Activated naive CD4-positive, alpha-beta T cell treated with anti-CD3 and anti-CD28 coated beads, Interleukin-2, amount 50 U/mL, for 24 hours (primary cell): Measurements from ENCODE around the gene SMAP2.

Experiments
- H3K27ac Mint-ChIP-seq: one replicate; pipeline ENCODE4 v1.8.0; 2021; ENCODE audit warnings: mild to moderate bottlenecking, mixed read lengths
- H3K27me3 Mint-ChIP-seq: one replicate; pipeline ENCODE4 v1.8.0; 2021; ENCODE audit warnings: mixed read lengths
- H3K36me3 Mint-ChIP-seq: one replicate; pipeline ENCODE4 v1.8.0; 2021; ENCODE audit warnings: mixed read lengths
- H3K4me1 Mint-ChIP-seq: one replicate; pipeline ENCODE4 v1.8.0; 2021; ENCODE audit warnings: mixed read lengths
- H3K4me3 Mint-ChIP-seq: one replicate; pipeline ENCODE4 v1.8.0; 2021; ENCODE audit warnings: mild to moderate bottlenecking, mixed read lengths
- H3K9me3 Mint-ChIP-seq: one replicate; pipeline ENCODE4 v1.8.0; 2021; ENCODE audit warnings: mixed read lengths

The SMAP2 gene

DNA sequence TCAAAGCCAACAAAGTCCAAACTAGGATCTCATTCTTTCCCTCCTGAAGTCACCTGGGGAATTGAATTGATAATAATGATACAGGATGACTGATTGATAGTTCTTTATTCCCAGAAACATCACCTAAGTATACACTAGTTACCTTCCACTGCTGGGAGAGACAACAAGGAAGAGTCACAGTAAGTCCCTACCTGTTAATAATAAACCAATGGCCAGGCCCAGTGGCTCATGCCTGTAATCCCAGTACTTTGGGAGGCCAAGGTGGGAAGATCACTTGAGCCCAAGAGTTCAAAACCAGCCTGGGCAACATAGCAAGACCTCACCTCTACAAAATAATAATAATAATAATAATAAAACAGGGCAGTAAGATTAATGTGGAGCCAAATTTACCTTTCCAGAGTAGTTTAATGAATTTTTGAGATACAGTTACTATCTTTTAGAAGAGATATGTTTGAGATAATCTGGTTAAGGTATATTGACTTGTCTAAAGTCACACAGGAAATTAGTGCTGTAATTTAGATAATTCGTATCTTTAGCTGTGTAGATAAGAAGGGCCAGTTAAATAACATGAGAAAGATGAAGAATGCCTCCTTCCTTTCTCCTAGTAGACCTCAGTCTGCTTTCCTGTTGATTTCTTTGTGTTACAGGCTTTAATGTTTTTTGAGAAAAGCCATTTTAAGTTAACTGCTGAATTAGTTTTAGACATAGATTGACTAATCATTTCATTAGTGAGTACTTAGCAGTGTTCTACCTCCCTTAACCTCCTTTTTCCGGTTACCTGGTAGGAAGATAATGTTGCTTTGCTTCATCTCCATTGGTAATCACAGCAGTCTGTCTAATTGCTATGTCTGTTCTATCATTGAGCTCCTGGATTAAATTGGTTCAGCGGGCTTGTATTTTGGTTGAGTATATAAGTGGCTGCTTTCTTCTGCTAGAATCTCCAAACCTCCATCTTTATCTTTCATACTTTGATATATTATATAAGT lies 22.0 kb downstream of the SMAP2 start:
- H3K9me3 Mint-ChIP-seq: peaks cover 7% of the 10 kb centered on the region

DNA sequence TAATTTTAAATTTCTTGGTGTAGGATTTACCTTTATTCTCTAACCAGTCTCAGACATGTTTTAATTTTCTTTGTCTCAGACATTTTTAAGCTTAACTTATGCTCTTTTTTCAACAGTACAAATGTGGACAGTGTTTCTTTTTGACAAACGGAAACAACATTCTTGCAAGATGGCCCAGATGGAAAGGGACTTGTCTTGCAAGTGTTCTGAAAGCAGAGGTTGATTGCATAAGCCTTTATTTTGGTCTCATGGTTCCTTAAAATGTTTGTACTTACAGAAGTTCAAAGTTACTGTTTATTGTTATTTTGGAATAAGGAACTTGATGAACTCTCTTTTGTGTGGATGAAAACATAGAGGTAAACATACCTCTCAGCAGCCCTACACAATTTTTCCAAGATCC lies 22.9 kb downstream of the SMAP2 start:
- Mint-ChIP-seq H3K36me3 (peaks cover 14% of the 10 kb centered on the region), H3K4me3 (no peak overlapping the region), H3K27me3 (no peaks in the 10 kb centered on the region), H3K4me1 (peaks cover 92% of the 10 kb centered on the region), H3K9me3 (peaks cover 7% of the 10 kb centered on the region), H3K27ac (peak overlapping the region; percentile 99)

More for the DNA sequence above, 22.0 kb downstream of the SMAP2 start:
- peak overlapping the region; percentile 99 for H3K27ac Mint-ChIP-seq
- H3K27me3 Mint-ChIP-seq: no peaks in the 10 kb centered on the region
- peak overlapping the region; percentile 81 for H3K4me3 Mint-ChIP-seq
- peaks cover 14% of the 10 kb centered on the region for H3K36me3 Mint-ChIP-seq
- H3K4me1 Mint-ChIP-seq: peaks cover 92% of the 10 kb centered on the region

DNA sequence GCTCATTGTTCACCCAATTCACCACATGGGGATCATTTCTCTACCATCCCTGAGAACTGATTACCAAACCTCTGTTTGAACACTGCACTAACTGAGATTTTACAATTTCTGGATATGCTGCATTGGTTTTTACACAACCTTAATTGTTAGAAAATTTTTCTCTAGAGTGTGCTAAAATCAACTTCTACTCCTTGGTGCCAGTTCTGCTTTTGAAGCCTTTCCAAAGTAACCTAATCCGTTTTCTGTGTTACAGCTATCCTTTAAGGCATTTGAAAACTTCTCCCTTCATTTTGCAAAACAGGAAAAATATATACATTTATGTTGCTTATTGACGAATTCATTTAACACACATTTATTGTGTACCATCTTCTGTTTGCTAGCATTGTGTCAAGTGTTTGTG lies 23.7 kb downstream of the SMAP2 start:
- Mint-ChIP-seq H3K27ac (peak overlapping the region; percentile 99), H3K4me3 (peak overlapping the region; percentile 55), H3K4me1 (peaks cover 92% of the 10 kb centered on the region), H3K36me3 (peaks cover 16% of the 10 kb centered on the region), H3K27me3 (no peaks in the 10 kb centered on the region), H3K9me3 (peaks cover 7% of the 10 kb centered on the region)

DNA sequence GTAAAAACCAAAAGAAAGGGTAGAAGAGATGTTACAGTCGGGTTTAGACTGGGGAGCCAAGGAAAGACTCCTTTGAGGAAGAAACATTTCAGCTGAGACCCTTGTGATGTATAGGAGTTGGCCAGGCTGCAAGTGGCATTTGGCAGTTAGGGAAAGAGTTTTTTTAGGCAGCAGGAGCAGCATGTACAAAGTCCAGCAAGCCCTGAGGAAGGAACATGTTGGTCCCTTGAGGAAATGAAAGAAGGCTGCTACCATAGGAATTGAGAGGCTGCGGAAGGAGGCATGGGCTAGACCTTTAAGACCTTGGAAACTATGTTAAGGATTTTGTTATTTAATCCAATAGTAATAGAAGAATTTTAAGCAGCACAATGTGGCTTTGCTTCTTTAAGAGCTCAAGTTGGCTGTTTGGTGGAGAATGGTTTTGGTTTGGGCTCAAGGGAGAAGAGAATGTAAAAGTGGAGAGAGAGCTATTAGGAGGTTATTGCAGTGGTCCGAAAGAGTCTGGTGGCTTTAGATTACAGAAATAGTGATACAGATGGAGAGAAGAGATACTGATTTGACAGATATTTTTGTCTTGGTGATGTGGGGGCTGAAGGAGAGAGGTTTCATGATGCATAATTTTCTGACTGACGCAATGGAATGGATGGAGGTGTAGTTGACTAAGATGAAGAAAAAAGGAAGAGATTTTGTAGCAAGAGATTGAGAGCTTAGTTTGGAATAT lies 26.6 kb downstream of the SMAP2 start:
- Mint-ChIP-seq H3K27ac (peak overlapping the region; percentile 74), H3K9me3 (peaks cover 4% of the 10 kb centered on the region), H3K4me1 (peaks cover 94% of the 10 kb centered on the region), H3K36me3 (peaks cover 9% of the 10 kb centered on the region), H3K4me3 (peak overlapping the region; percentile 61), H3K27me3 (no peaks in the 10 kb centered on the region)

DNA sequence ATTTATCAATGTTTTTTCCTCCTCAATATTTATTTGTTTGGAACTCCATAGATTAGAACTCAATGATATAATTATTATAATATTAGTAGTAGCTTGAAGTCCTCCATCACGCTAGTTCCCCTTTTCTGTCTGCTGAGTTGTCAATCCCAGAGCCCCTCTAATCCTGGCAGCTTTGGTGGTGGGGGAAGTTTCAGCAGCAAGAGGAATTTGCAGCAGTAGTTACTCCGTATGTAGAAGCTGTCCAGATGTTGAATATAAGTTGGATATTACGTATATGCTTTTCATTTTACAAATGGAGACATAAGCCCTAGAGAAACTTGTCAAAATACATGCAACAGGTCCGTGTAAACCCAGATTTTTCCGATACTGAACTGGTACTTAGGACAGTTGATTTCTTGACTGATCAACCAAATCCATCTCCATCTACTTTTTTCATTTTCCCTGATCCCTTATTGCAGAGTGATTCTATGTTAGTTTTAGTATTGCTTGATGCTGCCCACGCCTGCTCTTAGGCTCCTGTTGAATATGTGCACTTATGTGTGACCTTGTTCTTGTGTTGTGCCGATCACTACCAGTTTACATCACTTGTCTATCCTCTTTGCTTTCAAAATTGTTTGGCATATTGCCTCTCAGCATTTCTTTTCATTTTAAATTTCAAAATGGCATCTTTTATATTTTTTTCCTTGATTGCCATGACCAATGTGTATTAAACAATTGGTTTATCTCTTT lies 28.1 kb downstream of the SMAP2 start:
- H3K4me1 Mint-ChIP-seq: peaks cover 91% of the 10 kb centered on the region
- peak overlapping the region; percentile 91 for H3K27ac Mint-ChIP-seq
- no peaks in the 10 kb centered on the region for H3K9me3 Mint-ChIP-seq
- H3K36me3 Mint-ChIP-seq: peaks cover 9% of the 10 kb centered on the region
- H3K27me3 Mint-ChIP-seq: no peaks in the 10 kb centered on the region
- peak overlapping the region; percentile 37 for H3K4me3 Mint-ChIP-seq

DNA sequence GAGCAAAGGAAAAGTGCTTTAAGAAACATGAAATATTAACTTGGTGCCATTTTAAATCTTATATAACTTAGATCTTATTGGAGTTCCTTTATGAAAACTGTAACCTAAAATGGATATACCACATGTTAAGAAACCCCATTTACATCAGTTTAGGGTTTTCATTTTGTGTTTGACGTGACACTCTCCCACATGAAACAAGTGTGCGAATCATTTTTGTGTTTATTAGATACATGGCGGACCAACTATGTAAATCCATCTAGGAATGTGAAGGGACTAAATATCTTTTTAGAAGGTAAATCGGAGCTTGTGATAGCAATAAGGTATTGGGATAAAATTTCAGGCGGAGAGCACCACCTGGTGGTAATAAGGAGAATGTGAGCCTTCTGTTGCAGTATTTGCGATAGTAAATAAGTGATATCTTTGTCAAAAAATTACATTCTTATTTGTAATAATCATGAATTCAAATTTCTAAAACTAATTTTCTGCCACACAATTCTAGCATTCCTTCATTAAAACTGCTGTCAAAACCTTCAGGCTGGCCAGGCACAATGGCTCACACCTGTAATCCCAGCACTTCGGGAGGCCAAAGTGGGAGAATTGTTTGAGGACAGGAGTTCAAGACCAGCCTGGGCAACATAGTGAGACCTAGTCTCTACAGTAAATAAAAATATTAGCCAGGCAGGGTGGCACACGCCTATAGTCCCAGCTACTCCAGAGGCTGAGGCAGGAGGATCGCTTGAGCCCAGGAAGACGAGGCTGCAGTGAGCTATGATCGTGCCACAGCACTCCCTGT lies 31.3 kb downstream of the SMAP2 start:
- H3K27me3 Mint-ChIP-seq: no peaks in the 10 kb centered on the region
- H3K27ac Mint-ChIP-seq: peak overlapping the region; percentile 92
- peaks cover 82% of the 10 kb centered on the region for H3K4me1 Mint-ChIP-seq
- H3K9me3 Mint-ChIP-seq: no peaks in the 10 kb centered on the region
- H3K4me3 Mint-ChIP-seq: peak overlapping the region; percentile 65
- peaks cover 18% of the 10 kb centered on the region for H3K36me3 Mint-ChIP-seq

DNA sequence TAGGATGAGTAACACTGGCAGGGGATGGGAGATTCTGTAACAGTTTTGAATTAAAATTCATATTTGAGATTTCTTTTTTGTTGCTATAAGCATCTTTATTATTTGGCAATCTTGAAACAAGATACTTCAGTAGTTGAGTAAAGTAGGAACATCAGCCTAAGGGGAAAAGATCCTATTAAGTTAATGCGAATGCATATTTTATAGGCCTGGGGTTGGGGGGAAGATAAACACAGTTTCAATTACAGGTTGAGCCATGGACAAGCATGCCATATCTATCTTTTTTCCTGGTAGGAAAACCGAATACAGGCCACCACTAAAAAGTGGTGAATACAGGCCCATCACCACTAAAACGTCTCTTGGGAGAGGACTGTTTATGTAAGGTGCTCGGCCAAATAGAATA lies 32.3 kb downstream of the SMAP2 start:
- Mint-ChIP-seq H3K4me3 (peak overlapping the region; percentile 11), H3K9me3 (no peaks in the 10 kb centered on the region), H3K27ac (peak overlapping the region; percentile 76), H3K27me3 (no peaks in the 10 kb centered on the region), H3K4me1 (peaks cover 73% of the 10 kb centered on the region), H3K36me3 (peaks cover 16% of the 10 kb centered on the region)

DNA sequence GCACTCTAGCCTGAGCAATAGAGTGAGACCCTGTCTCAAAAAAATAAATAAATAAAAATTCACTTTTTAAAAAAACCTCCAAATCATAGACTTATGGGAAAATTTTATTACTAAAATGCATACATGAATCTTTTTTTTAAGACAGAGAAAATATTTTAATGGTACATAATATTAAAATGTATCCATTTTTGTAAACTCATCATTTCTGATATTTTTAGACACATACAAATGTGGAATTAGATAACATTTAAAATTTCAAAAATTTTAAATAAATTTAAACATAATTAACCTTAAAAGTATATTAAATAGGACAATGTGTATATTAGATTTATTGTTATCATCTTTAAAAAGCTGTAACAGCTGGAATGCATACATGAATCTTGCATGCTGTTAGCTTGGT lies 33.9 kb downstream of the SMAP2 start:
- H3K4me1 Mint-ChIP-seq: peaks cover 68% of the 10 kb centered on the region
- H3K27ac Mint-ChIP-seq: no peak overlapping the region
- no peaks in the 10 kb centered on the region for H3K27me3 Mint-ChIP-seq
- peaks cover 15% of the 10 kb centered on the region for H3K36me3 Mint-ChIP-seq
- H3K4me3 Mint-ChIP-seq: no peak overlapping the region
- no peaks in the 10 kb centered on the region for H3K9me3 Mint-ChIP-seq

DNA sequence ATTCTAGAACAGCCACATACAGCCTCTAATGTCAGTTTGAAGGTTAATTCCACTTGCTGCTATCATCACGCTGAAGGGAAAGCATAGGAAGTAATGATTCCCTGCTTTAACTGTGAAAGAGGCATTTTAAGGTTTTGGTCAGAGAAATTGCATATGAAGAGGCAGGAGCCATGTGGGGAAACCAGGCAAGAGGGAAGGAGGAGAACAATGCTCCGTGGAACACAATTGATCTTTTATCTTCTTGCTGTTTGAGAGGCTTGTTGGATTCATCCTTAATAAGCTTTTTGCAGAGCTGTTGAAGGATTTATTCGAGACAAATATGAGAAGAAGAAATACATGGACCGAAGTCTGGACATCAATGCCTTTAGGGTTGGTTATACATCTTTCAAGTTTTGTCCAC lies 35.9 kb downstream of the SMAP2 start:
- Mint-ChIP-seq H3K27ac (peak overlapping the region; percentile 71), H3K4me1 (peaks cover 66% of the 10 kb centered on the region), H3K4me3 (no peak overlapping the region), H3K36me3 (peaks cover 20% of the 10 kb centered on the region), H3K9me3 (no peaks in the 10 kb centered on the region), H3K27me3 (no peaks in the 10 kb centered on the region)

DNA sequence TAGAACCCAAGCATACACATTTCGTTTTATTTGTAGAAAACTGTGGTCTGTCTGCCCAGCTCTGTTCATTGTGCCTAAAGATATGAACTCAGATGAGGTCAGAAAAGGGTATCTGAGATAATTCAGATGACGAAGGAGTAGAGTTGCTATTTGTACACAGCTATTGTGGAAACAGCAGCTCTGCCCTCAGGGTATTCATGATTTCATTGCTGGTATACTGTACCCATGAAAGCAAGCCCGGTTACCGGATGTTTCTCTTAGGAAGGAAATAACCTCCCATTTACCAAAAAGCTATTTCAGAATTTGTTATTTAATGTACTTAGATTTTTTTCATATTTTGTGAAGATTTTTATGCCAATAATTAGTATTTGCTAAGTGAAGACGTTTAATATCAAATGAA lies 37.8 kb downstream of the SMAP2 start:
- H3K27me3 Mint-ChIP-seq: no peaks in the 10 kb centered on the region
- H3K27ac Mint-ChIP-seq: no peak overlapping the region
- H3K36me3 Mint-ChIP-seq: peaks cover 28% of the 10 kb centered on the region
- peaks cover 55% of the 10 kb centered on the region for H3K4me1 Mint-ChIP-seq
- H3K9me3 Mint-ChIP-seq: no peaks in the 10 kb centered on the region
- H3K4me3 Mint-ChIP-seq: no peak overlapping the region

DNA sequence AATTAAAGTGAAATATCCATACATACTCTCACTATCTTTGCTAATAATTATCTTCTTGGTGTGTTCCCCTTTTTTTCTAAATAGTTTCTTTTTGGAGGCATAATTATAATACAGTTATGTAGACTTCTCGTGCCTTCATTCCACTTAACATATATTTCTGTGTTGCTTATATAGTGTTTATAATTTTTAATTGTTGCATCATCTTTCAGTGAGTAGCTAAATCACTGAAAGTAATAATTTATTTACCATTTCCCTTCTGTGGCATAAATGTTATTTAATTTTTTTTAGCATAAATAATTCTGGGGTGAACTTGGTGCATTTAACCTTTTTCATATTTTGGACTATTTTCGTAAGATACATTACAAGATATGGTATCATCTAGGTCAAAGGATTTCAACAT lies 38.3 kb downstream of the SMAP2 start:
- H3K4me1 Mint-ChIP-seq: peaks cover 51% of the 10 kb centered on the region
- H3K27me3 Mint-ChIP-seq: no peaks in the 10 kb centered on the region
- peaks cover 28% of the 10 kb centered on the region for H3K36me3 Mint-ChIP-seq
- no peak overlapping the region for H3K4me3 Mint-ChIP-seq
- H3K27ac Mint-ChIP-seq: no peak overlapping the region
- H3K9me3 Mint-ChIP-seq: no peaks in the 10 kb centered on the region

DNA sequence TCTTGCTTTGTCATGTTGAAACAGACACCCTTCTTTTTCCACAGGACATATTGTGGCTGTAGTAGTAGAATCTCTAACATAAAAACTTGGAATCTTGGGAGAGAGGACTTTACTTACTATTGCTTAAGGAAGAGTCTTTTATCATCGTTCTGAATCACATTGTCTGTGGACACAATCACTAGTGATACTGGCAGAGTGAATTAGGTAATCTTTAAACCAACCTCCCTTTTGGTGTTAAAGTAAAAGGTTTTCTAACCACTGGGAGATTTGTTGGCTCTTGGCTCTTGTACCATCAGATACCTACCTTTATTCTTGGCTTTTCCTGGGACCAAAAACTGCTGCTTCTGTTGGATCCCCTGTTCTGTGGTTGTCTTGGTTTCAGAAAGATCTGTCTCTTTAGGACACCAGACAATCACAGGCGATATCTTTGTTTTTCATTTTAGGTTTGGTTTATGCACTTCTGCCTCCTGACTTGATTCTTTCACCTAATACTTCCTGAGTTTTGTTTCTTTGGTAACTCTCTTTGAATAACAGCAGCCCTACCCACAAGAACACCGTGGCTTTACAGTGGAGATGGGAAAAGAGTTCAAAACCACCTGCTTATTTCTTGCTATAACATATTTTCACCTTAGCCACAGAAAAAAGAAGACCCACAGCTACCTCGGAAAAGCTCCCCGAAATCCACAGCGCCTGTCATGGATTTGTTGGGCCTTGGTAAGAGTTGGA lies 40.2 kb downstream of the SMAP2 start:
- Mint-ChIP-seq H3K9me3 (no peaks in the 10 kb centered on the region), H3K27me3 (no peaks in the 10 kb centered on the region), H3K27ac (peak overlapping the region; percentile 79), H3K4me1 (peaks cover 41% of the 10 kb centered on the region), H3K4me3 (no peak overlapping the region), H3K36me3 (peaks cover 40% of the 10 kb centered on the region)

DNA sequence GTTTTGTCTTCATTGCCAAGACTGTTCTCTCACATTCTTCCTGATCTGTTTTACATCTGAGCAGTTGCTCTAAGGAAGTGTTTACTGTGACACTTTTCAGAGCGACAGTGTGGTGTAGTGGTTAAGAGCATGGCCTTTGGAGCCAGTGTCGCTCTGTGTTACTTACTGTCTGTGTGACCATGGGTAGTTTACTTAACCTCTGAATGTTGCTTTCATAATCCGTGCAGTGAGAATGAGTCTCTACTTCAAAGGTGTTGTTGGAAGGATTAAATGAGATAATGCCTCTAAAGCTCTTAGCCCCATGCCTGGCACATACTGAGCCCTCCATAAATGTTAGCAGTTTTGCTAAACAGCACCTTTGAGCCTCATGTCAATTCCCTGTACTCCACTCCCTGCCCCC lies 40.8 kb downstream of the SMAP2 start:
- no peaks in the 10 kb centered on the region for H3K9me3 Mint-ChIP-seq
- H3K4me1 Mint-ChIP-seq: peaks cover 36% of the 10 kb centered on the region
- peaks cover 42% of the 10 kb centered on the region for H3K36me3 Mint-ChIP-seq
- H3K27ac Mint-ChIP-seq: peak overlapping the region; percentile 47
- H3K27me3 Mint-ChIP-seq: no peaks in the 10 kb centered on the region
- no peak overlapping the region for H3K4me3 Mint-ChIP-seq

DNA sequence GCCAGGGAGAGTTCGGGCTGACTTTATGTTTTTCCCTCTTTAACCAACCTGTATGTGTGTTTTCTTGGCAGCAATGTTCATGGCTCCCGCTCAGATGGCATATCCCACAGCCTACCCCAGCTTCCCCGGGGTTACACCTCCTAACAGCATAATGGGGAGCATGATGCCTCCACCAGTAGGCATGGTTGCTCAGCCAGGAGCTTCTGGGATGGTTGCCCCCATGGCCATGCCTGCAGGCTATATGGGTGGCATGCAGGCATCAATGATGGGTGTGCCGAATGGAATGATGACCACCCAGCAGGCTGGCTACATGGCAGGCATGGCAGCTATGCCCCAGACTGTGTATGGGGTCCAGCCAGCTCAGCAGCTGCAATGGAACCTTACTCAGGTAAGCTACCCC lies 43.2 kb downstream of the SMAP2 start:
- Mint-ChIP-seq H3K9me3 (no peaks in the 10 kb centered on the region), H3K36me3 (peaks cover 44% of the 10 kb centered on the region), H3K4me3 (no peak overlapping the region), H3K27ac (no peak overlapping the region), H3K27me3 (no peaks in the 10 kb centered on the region), H3K4me1 (peaks cover 33% of the 10 kb centered on the region)
